ENCODE data around the gene PCAT6.
"Not testable (repeated sequence)": the region's sequence is repeated elsewhere in the genome, so short reads cannot be mapped to it uniquely, and the experiment has no call there.

The PCAT6 gene

DNA sequence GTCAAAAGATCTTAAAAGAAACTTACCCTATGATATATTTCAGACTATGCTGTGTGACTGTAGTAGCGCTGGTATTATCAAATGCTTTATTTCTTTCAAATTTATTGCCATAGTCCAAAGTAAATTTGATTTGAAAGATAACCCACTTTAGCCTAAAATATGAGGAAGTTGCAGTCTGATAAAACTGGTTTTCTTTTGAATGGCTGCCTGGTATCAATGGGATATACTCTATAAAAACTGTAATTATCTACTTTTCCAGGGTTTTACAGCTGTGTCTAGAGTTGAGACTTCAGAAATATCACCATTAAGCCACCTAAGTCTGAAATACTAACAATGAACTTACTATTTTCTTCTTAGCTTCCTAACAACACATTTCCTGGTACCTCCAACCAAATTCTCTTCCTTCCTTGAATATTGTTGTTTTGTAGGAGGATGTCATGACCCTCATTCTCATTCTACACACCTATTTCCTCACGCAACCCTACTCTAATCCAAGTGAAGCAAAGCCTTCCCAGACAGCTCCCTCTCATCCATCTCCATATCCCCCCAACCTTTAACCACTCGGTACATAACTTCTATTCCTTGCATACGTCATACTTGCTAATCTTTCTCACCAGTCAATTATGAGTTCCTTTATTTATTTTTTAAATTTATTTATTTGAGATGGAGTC, 19.5 kb upstream of the PCAT6 start:
- TF ChIP-seq, protein P1, sequence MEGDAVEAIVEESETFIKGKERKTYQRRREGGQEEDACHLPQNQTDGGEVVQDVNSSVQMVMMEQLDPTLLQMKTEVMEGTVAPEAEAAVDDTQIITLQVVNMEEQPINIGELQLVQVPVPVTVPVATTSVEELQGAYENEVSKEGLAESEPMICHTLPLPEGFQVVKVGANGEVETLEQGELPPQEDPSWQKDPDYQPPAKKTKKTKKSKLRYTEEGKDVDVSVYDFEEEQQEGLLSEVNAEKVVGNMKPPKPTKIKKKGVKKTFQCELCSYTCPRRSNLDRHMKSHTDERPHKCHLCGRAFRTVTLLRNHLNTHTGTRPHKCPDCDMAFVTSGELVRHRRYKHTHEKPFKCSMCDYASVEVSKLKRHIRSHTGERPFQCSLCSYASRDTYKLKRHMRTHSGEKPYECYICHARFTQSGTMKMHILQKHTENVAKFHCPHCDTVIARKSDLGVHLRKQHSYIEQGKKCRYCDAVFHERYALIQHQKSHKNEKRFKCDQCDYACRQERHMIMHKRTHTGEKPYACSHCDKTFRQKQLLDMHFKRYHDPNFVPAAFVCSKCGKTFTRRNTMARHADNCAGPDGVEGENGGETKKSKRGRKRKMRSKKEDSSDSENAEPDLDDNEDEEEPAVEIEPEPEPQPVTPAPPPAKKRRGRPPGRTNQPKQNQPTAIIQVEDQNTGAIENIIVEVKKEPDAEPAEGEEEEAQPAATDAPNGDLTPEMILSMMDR (IDR thresholded peaks at IDR 0.05; ENCODE audit: extremely low read depth, missing control alignments) = no peak
- no peak for DNase-seq (ENCODE audit: low spot score)

DNA sequence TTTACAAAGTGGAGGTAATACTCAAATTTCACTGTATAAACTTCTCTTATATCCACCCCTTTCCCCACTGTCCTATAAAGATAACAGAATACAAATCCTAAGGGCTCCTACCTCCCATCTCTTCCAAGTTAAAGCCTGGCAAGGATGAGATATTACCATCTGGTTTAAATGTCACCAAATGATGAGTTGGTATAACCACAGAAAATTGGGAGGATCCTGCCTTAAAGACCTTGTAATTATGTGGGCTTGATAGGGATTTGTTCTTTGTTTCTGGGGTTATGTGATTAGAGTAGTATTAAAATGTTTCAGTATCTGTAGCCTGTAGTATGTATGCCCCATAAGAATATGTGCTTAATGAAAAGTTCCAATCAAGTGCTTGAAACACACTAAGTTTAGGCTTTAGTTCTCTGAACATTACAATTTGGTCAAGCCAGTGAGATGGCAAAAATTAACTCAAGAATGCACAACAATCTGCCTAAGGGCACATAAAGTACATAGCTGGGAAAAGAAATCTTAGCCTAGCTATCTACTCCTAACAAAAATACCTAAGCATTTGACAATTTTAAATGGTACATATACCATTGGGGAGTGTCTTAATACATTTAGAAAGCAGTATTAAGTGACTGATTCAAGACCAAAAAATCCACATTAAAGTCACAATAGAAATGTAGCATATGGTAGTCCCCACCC, 16.6 kb upstream of the PCAT6 start:
- DNase-seq (ENCODE audit: low spot score) = no peak
- TF ChIP-seq, protein P1 (IDR thresholded peaks at IDR 0.05; ENCODE audit: extremely low read depth, missing control alignments) = no peak

DNA sequence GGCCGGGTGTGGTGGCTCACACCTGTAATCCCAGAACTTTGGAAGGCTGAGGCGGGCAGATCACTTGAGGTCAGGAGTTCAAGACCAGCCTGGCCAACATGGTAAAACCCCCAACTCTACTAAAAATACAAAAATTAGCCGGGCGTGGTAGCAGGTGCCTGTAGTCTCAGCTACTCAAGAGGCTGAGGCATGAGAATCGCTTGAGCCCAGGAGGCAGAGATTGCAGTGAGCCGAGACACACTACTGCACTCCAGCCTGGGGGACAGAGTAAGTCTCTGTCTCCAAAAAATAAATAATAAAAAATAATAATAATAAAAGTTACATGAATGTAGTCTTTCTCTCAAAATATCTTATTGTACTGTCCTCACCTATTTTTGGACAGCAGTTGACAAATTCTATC, 15.8 kb upstream of the PCAT6 start:
- not testable (repeated sequence) for DNase-seq (ENCODE audit: low spot score)

DNA sequence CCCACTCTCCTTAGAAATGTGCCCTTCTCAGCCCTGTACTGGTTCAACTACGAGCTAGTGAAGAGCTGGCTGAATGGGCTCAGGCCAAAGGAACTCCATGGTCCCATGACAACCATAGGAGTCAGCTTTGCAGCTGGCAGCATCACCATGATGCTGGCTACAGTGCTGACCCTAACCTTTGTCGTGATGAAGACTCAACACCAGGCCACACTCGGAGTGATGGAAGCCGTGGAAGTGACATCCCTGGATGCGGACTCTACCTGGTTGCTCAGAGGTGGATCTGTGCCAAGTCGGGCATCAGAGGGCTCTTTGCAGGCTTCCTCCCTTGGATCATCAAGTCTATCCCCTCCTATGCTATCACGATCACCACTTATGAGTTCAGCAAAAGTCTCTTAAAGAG, 14.1 kb upstream of the PCAT6 start:
- TF ChIP-seq, protein P1 (IDR thresholded peaks at IDR 0.05; ENCODE audit: extremely low read depth, missing control alignments) = no peak
- DNase-seq (ENCODE audit: low spot score) = no peak

DNA sequence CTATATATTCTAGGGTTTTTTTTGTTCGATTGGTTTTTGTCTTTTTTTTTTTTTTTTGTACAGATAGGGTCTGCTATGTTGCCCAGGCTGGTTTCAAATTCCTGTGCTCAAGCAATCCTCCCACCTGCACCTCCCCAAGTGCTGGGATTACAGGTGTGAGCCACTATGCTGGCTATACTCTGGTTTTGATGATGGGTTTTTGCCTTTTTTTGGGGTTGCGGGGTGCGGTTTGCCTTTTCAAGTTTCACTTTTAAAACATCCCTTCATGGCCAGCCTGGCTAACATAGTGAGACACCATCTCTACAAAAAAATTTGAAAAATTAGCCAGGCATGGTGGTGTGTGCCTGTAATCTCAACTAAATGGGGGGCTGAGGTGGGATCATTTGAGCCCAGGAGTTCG, 12.5 kb upstream of the PCAT6 start:
- TF ChIP-seq, protein P1 (IDR thresholded peaks at IDR 0.05; ENCODE audit: extremely low read depth, missing control alignments) = no peak
- no peak for DNase-seq (ENCODE audit: low spot score)

DNA sequence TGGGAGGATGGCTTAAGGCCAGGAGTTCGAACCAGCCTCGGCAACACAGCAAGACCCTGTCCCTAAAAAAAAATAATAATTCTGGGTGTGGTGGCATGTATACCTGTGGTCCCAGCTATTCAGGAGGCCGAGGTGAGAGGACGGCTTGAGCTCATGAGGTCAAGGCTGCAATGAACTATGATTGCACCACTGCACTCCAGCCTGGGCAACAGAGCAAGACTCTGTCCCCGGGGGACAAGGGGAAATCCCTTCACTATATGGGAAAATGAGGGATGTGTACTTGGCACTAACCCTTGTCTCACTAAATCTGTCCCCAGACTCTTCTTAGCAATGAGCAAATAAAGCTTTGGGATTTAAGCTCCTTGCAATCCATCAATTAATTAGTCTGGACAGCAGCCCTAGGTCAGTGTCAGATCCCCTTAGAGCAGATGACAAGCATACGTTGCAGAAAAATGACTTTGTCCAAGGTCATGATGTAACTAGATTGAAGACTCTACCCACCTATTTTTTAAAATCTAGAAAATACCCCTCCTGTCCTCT, 11.9 kb upstream of the PCAT6 start:
- TF ChIP-seq, protein P1 (IDR thresholded peaks at IDR 0.05; ENCODE audit: extremely low read depth, missing control alignments) = no peak
- no peak for DNase-seq (ENCODE audit: low spot score)

DNA sequence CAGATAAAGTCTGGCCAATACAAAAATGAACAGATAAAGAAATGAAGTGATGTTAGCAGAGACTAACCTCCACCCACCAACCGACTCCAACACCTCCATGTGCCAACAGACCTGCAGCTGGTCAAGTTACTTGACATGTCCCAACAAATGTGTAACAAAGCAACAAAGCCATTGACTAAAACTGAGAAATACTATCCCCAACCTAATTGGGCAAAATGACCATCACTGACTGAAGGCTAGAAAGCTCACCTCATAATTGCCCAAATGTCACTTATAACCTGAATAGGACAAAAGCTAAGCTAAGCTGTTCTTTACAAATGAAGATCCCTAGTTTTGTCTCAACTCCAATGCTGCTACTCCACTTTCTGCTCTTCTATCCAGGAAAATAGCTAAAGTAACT, 10.0 kb upstream of the PCAT6 start:
- TF ChIP-seq, protein P1 (IDR thresholded peaks at IDR 0.05; ENCODE audit: extremely low read depth, missing control alignments) = no peak
- no peak for DNase-seq (ENCODE audit: low spot score)

Measured in GM20000 (cell line).